AG08396 (cell line): ENCODE measurements around the gene MTERF4.

Source experiments
- DNase-seq: peaks from one replicate; pipeline ENCODE4 v3.0.0; 2012; ENCODE audit warnings: low spot score, mixed read lengths

Gene MTERF4

DNA sequence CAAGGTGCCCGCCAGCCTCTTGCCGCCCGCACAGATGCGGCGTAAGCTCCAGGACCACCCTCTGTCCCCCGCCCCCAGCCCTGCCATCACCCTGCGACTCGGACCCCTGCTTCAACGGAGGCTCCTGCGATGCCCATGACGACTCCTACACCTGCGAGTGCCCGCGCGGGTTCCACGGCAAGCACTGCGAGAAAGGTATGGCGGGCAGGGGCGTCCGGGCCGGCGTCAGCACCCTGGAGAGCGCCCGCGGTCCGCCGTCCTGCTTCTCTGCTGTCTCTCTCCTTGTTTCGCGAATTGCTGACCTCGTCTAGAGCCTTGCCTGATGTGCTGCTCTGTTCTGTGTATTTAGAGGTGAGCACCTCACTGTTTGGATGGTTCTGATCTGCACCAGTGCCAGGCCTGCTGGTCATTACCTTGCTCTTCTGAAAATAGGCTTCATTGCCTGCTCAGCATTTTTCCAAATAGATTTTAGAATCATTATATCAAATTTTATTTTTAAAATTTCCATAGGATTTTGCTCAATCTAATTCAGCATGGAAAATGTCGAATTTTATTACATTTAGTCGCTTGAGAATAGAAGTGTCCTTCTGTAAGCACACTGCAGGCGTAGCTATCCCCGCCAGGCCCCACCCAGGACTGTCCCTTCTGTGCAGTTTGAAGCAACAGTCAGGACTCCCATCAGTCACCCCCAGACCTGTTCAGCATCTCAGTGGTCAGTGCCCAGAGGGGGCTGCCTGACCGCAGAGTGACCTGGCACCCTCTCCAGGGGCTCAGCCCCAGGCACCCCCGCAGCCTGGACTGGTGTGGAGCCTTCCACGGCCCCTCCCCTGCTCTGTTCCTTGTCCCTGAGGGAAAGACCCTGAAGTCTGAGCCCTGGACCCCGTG is 52.1 kb downstream of the MTERF4 start:
- DNase-seq = no peak

DNA sequence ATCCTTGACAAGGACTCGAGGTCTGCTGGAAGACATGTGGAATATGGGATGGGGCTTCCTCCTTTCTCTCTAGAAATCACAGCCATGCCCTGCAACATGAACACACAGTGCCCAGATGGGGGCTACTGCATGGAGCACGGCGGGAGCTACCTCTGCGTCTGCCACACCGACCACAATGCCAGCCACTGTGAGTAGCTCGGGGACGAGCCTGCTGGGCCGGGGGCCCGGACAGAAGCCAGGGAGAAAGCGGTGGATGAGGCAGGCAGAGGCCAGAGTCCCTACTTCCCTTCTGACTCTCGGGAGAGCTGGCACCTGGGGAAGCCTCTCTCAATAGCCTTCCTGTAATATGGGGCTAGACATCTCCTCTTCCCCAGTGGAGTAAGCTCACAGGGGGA is 53.1 kb downstream of the MTERF4 start:
- DNase-seq = no peak

DNA sequence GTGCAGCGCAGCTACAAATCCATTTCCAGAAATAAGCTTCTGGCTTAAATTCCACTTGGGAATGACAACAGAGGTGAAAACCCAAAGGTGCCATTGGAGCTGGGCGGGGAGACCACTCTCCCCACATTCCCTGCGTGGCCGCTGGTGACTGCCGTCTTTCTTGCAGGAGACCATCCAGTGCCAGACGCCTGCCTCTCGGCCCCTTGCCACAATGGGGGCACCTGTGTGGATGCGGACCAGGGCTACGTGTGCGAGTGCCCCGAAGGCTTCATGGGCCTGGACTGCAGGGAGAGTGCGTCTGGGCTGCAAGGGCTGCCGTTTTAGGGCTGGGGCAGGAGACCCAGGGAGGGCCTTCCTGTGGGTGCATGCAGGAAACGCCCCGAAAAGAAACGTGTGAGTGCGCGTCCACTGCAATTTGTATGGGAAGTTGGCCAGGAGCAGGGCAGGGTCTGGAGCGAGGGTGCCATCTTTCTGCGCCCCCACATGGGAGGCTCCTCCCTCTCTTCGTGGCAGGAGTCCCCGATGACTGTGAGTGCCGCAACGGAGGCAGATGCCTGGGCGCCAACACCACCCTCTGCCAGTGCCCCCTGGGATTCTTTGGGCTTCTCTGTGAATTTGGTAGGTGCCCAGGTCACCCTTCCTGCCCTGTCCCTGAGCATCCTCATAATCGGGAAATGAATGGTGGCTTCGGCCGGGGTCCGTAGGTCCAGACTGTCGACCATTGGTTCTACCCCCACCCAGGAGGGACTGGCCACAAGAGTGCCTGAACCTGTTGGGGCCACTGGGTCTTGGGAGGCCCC is 53.7 kb downstream of the MTERF4 start:
- no peak for DNase-seq

DNA sequence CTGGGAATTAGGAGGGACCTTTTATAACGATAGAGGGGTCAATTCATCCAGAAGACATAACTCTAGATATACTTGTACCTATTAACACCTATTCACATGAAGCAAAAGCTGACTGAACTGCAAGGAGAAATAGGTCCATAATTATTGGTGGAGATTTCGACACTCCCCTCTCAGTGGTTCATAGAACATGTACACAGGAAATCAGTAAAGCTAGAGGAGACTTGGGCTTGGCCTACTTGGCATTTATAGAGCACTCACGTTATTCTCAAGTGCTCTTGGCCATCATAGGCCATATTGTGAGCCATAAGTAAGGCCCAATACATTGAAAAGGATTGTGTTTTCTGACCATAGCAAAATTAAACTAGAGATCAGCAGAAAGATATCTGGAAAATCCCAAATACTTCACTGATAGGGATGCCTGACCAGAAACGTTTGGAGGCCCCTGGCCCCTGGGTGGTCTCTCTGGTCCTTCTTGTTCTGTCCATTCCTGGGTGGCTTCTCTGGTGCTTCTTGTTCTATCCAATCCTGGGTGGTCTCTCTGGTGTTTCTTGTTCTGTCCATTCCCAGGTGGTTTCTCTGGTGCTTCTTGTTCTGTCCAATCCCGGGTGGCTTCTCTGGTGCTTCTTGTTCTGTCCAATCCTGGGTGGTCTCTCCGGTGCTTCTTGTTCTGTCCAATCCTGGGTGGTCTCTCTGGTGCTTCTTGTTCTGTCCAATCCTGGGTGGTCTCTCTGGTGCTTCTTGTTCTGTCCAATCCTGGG is 54.7 kb downstream of the MTERF4 start:
- DNase-seq = no peak
